Fibroblast of lung (primary cell): Measurements from ENCODE around the gene KIF26B.

Source experiments
- EZH2 ChIP-seq: IDR thresholded peaks from 2 replicates; pipeline ENCODE4 v1.5.1; 2012; ENCODE audit warnings: low read length, control low read depth, mild to moderate bottlenecking; ENCODE audit errors: missing control alignments
- TF ChIP-seq, protein P1 (sequence below), 2 donors: IDR thresholded peaks in 1 of 2; conservative IDR thresholded peaks in 1 of 2; 1 replicate in 1 of 2; 2 replicates in 1 of 2; pipeline ENCODE4 v1.5.1; 2011 to 2012; ENCODE audit warnings: low read length in 2 of 2, control low read depth in 1 of 2, inconsistent platforms in 1 of 2, low read depth in 1 of 2, mild to moderate bottlenecking in 1 of 2

DNA sequence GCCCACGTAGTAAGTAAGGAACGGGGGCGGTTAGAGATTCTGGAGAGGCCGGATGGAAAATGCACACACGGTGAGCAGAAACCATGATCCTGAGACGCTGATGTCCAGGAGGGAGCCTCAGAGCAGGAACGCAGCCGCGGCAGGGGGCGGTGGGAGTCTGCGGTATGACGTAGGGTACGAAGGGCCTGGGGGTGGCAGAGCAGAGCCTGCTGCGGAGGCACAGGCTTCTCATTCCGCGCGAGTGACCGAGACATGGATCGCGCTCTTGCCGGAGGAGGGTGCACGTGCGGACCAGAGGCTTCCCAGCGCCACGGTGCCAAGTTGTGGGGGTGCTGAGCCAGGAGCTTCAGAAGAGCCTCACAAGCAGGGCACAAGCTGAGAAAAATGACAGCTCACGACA is 176.2 kb downstream of the KIF26B start:
- no peak for TF ChIP-seq EZH2
- TF ChIP-seq, protein P1, sequence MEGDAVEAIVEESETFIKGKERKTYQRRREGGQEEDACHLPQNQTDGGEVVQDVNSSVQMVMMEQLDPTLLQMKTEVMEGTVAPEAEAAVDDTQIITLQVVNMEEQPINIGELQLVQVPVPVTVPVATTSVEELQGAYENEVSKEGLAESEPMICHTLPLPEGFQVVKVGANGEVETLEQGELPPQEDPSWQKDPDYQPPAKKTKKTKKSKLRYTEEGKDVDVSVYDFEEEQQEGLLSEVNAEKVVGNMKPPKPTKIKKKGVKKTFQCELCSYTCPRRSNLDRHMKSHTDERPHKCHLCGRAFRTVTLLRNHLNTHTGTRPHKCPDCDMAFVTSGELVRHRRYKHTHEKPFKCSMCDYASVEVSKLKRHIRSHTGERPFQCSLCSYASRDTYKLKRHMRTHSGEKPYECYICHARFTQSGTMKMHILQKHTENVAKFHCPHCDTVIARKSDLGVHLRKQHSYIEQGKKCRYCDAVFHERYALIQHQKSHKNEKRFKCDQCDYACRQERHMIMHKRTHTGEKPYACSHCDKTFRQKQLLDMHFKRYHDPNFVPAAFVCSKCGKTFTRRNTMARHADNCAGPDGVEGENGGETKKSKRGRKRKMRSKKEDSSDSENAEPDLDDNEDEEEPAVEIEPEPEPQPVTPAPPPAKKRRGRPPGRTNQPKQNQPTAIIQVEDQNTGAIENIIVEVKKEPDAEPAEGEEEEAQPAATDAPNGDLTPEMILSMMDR (conservative IDR thresholded peaks at IDR 0.05 in 1 of 2, IDR thresholded peaks at IDR 0.05 in 1 of 2; ENCODE audit: low read depth in 1 of 2, low read length in 2 of 2): no peak
